Mesodermal cell (in vitro differentiated cells): ENCODE data around the gene FBXL16.

Experiments
- H3K27ac ChIP-seq: 2 replicates; pipeline ENCODE4 v1.7.0; 2013; ENCODE audit warnings: mild to moderate bottlenecking, low read depth, low read length, moderate library complexity; ENCODE audit not compliant: severe bottlenecking
- H3K36me3 ChIP-seq: 2 replicates; pipeline ENCODE4 v1.7.1; 2013; ENCODE audit warnings: mild to moderate bottlenecking, low read length, moderate library complexity; ENCODE audit not compliant: control insufficient read depth, insufficient read depth
- H3K4me1 ChIP-seq: one replicate; pipeline ENCODE4 v1.7.1; 2013; ENCODE audit warnings: mild to moderate bottlenecking, low read length; ENCODE audit not compliant: insufficient read depth, control insufficient read depth, poor library complexity, severe bottlenecking
- H3K4me3 ChIP-seq: 2 replicates; pipeline ENCODE4 v1.7.0; 2013; ENCODE audit warnings: low read length, control low read depth, mild to moderate bottlenecking; ENCODE audit not compliant: insufficient read depth, poor library complexity, severe bottlenecking; ENCODE audit errors: extremely low read depth
- H3K9me3 ChIP-seq: 2 replicates; pipeline ENCODE4 v1.7.1; 2013; ENCODE audit warnings: mild to moderate bottlenecking, low read length, moderate library complexity; ENCODE audit not compliant: control insufficient read depth
- WGBS, 2 experiments: methylation state at CpG; one replicate each; pipeline ENCODE4 v1.1.5; 2013; ENCODE audit warnings: missing lambda C conversion rate in 2 of 2; ENCODE audit not compliant: insufficient coverage in 2 of 2; 5-methylcytosine and 5-hydroxymethylcytosine counted together

FBXL16 gene

DNA sequence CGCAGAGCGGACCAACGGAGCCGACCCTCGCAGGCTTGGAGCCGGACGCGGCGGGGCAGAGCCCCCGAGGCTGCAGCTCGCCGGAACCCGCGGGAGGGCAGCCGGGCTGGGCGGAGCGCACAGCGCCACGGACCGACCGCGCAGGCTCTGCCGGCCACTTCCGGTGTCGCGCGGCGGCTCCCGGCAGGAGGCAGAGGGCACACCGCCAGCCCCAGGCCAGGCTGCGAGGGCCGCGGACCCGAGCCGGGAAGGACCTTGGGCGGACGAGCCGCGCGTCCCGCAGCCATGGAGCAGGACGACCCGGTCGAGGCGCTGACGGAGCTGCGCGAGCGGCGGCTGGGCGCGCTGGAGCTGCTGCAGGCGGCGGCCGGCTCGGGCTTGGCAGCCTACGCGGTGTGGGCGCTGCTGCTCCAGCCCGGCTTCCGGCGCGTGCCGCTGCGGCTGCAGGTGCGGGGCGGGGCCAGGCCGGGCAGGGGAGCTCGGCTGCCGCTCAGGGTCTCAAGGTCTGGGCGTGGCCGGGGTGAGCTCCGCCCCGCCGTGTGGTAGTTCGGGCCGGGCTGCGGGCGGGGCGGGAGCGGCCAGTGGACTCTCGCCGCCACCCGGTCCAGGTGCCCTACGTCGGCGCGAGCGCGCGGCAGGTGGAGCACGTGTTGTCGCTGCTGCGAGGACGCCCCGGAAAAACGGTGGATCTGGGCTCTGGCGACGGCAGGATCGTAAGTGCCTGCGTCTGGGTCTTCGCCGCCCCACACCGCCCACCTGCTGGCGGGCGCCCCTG is 15.6 kb upstream of the FBXL16 start, which contains the start of gene ANTKMT:
Gene ANTKMT, plus strand, starts transcription at position 157 of the 775 bp plus-strand sequence. Its CDS starts 129 bp downstream, at position 286.
- H3K27ac ChIP-seq, result peak within 1 kb of the TSS; percentile 87
- no peaks in the 10 kb centered on the region for H3K9me3 ChIP-seq
- peaks cover 7% of the 10 kb centered on the region for H3K36me3 ChIP-seq
- H3K4me3 ChIP-seq, result peak within 1 kb of the TSS; percentile 67
- 11% methylated on average over 90 to 97 of the region's 106 CpGs for WGBS, 2 experiments
- H3K4me1 ChIP-seq, result peaks cover 14% of the 10 kb centered on the region

DNA sequence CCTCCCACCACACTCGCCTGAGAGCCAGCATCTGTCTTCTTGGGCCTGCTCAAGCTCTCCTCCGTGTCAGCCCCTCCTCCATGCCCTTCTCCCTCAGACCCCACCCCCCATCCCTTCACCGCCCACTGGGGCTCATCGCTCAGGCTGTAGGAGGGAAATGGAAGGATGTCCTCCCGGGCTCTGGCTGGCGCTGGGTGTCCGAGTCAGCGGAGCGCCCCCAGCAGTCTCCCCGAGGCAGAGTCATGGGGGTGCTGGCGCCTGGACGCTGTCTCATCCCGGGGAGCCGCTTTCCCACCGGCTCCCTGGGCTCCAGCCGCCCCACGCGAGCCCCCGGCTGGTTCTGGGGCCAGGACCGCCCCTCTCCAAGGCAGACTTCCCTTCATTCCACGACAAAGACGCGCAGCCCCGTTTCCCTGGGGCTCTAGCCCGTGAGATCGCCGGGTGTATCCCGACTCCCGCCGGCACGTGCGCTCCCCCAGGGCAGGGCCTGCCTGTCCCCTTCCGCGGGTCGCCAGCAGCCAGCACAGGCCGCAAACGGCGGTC is 14.9 kb upstream of the FBXL16 start:
- H3K36me3 ChIP-seq, result peaks cover 7% of the 10 kb centered on the region
- peak overlapping the region; percentile 67 for H3K4me3 ChIP-seq
- 0% methylated on average over 34 to 37 of the region's 38 CpGs for WGBS, 2 experiments
- peak overlapping the region; percentile 87 for H3K27ac ChIP-seq
- H3K4me1 ChIP-seq, result peaks cover 16% of the 10 kb centered on the region
- H3K9me3 ChIP-seq, result no peaks in the 10 kb centered on the region

DNA sequence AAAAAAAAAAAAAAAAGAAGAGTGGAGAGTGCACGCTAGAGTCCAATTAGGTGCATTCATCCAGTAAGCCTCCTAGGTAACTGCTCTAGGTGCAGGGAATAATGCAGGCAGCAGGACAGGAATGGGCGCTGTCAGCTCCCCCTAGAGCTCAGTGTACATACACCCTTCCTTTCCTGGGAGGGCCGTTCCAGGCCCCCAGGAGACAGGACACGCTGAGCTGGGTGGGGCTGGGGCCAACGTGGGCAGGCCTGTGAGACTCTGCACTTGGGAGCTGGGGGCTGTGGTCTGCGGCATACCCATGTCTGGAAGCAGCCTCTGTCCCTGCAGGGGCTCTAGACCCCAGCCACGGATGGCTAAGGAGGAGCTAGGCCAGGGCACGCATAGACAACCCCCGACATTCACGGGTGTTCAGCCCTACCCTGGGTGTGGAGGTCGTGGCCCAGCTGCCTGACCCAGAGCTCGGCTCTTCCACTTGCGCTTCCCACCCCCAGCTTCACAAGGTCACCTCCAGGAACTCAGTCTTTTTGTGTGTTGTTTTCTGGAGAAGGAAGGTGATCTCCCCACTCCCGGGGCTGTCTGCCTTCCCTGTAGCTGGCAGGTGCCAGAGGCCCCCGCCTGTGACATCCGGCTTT is 14.3 kb upstream of the FBXL16 start:
- 22 to 32% methylated on average over 6 to 12 of the region's 16 CpGs for WGBS, 2 experiments
- peak overlapping the region; percentile 87 for H3K27ac ChIP-seq
- peak overlapping the region; percentile 67 for H3K4me3 ChIP-seq
- peaks cover 16% of the 10 kb centered on the region for H3K4me1 ChIP-seq
- H3K36me3 ChIP-seq, result peaks cover 7% of the 10 kb centered on the region
- no peaks in the 10 kb centered on the region for H3K9me3 ChIP-seq

DNA sequence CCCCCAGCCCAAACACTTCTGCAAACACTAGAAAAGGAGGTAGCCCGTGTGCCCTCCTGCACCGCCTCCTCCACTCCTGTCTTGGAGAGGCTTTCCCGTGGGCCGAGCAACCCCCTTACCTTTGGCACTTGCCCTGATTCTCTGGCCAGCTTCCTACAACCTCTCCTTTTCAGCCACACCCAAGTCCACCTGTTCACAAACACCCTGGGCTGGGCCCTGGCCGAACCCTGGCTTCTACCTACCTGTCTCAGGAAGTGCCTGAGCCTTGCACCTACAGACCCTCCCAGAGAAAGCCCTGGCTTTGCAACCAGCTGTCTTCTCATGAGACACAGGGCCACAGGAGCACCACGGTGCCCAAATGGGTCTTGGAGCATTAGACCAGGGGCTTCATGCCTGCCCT is 13.3 kb upstream of the FBXL16 start:
- Histone ChIP-seq H3K4me3 (no peak overlapping the region), H3K9me3 (no peaks in the 10 kb centered on the region), H3K36me3 (peaks cover 7% of the 10 kb centered on the region), H3K27ac (no peak overlapping the region), H3K4me1 (peaks cover 16% of the 10 kb centered on the region)
- 91% methylated on average over 3 to 5 of the region's 6 CpGs for WGBS, 2 experiments

DNA sequence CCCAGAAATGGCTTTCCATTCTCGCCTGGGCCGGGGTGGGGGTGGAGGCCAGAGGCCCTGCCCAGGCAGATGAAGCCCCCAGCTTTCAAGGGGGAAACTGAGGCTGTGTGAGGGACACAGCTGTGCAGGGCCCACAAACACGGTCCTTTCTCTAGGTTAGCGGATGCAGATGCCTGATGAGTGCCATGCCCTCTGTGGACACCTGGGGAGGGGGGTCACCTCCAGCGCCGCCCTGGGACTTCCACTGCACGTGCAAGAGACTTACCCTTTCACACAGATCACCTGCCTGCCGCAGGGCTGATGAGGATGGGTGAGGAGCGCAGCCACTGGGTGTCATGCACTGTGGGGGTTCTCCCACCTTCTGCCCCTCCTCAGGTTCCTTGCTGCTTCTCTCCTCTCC is 12.8 kb upstream of the FBXL16 start:
- Histone ChIP-seq H3K4me3 (no peak overlapping the region), H3K4me1 (peaks cover 16% of the 10 kb centered on the region), H3K36me3 (peaks cover 7% of the 10 kb centered on the region), H3K9me3 (no peaks in the 10 kb centered on the region), H3K27ac (no peak overlapping the region)
- 86 to 92% methylated on average over 6 to 9 of the region's 9 CpGs for WGBS, 2 experiments

DNA sequence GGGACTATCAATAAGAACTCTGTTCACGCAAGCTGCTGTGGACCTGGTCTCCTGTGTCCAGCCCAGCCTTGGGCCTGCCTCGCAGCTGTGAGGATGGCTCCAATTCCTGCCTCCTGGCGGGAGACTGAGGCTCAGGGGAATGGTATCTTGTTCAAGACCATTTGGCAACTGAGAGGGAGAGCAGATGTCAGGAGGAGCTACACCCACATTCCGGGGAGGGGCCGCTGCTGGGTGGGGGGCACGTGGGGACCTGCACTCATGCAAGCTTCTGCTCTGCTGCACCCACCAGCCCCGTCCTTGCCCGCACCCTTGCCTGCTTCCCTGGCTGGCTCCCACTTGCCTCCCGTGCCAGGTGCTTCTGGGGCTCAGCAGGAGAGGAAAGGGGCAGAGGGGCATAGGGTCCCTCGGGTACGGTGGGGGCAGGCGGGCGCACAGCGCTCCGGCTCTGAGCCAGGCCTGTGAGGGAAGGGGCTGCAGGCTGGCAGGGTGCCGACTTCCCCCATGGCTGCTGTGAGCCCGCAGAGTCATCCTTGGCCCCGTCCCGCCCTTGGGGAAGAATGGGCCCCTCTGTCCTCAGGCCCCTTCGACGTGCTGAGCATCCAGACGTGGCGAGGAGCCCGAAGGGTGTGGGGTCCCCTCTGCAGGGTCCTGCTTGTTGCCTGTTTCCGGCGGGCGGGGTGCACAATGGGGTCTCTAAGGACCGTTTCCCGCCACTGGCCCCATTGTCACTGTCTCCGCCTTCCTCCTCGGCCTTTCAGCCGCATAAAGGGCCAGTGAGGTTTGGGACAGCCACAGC is 12.0 kb upstream of the FBXL16 start:
- peaks cover 16% of the 10 kb centered on the region for H3K4me1 ChIP-seq
- H3K9me3 ChIP-seq, result no peaks in the 10 kb centered on the region
- H3K4me3 ChIP-seq, result no peak overlapping the region
- 78 to 83% methylated on average over 26 to 28 of the region's 32 CpGs for WGBS, 2 experiments
- H3K27ac ChIP-seq, result no peak overlapping the region
- H3K36me3 ChIP-seq, result peaks cover 5% of the 10 kb centered on the region

DNA sequence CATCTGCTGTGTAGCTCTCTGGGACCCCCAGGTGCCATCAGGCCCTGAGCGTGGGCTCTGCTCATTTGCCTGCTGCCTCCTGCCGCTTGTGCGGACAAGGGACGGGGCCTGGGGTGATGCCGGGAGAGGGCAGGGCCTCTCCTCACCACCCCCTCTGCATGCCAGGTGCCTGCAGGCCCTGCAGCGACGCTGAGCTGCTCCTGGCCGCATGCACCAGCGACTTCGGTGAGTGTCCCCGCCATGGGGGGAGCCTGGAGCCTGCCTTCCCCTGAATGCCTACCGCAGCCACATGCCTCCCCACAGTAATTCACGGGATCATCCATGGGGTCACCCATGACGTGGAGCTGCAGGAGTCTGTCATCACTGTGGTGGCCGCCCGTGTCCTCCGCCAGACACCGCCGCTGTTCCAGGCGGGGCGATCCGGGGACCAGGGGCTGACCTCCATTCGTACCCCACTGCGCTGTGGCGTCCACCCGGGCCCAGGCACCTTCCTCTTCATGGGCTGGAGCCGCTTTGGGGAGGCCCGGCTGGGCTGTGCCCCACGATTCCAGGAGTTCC is 11.2 kb upstream of the FBXL16 start:
- Histone ChIP-seq H3K36me3 (peaks cover 4% of the 10 kb centered on the region), H3K27ac (no peak overlapping the region), H3K9me3 (no peaks in the 10 kb centered on the region), H3K4me3 (no peak overlapping the region), H3K4me1 (peaks cover 16% of the 10 kb centered on the region)
- WGBS, 2 experiments, result 92% methylated on average over 17 to 29 of the region's 29 CpGs

DNA sequence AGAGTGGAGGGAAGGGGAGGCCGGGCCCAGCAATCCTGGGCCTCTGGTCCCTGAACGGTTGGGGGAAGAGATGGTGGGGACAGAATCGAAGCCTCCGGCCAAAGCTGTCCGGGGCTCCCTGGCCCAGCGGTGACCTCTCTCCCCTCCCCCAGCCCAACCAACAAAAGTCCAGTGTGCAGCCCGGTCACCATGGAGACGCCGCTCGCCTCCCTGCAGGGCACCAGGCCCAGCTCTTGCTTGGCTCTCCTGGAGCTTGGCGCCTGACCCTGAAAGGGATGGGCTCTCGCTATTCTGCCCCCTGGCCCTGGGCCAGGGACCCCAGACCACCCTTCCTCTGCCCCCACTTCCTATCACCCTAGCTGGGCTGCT is 10.6 kb upstream of the FBXL16 start:
- Histone ChIP-seq H3K9me3 (no peaks in the 10 kb centered on the region), H3K27ac (peak overlapping the region; percentile 53), H3K4me3 (peak overlapping the region; percentile 58), H3K4me1 (peaks cover 16% of the 10 kb centered on the region), H3K36me3 (peaks cover 4% of the 10 kb centered on the region)
- 18 to 31% methylated on average over 4 to 11 of the region's 12 CpGs for WGBS, 2 experiments

DNA sequence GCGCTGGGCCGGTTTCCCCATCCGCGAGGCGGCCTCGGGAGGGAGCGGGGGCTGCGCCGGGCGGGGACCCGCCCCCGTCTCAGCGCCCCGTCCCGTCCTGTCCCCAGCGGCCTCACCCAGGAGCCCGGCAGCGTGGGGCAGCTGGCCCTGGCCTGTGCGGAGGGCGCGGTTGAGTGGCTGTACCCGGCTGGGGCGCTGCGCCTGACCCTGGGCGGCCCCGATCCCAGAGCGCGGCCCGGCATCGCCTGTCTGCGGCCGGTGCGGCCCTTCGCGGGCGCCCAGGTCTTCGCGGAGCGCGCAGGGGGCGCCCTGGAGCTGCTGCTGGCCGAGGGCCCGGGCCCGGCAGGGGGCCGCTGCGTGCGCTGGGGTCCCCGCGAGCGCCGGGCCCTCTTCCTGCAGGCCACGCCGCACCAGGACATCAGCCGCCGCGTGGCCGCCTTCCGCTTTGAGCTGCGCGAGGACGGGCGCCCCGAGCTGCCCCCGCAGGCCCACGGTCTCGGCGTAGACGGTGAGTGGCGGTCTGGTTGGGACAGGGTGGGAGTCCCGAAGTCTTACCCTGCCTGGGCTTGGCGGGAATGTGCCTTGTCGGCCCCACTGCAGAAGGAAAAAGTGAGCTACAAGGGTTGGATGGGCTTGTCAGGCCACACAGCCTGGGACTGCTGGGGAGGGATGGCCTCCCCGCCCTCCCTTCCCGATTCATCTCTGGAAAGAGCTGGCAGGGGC is 10.0 kb upstream of the FBXL16 start:
- Histone ChIP-seq H3K4me1 (peaks cover 17% of the 10 kb centered on the region), H3K4me3 (peak overlapping the region; percentile 58), H3K9me3 (no peaks in the 10 kb centered on the region), H3K27ac (peak overlapping the region; percentile 53), H3K36me3 (peaks cover 4% of the 10 kb centered on the region)
- 5% methylated on average over 51 to 69 of the region's 74 CpGs for WGBS, 2 experiments
